HG03108 (cell line): ENCODE data around the gene SRGAP2C.
"Not testable (repeated sequence)": the region's sequence is repeated elsewhere in the genome, so short reads cannot be mapped to it uniquely, and the experiment has no call there.

Source experiments
- ATAC-seq: cut with Tn5 transposase; IDR thresholded peaks from one replicate; pipeline ENCODE4 v1.9.1; 2021; ENCODE audit warnings: moderate library complexity; ENCODE audit not compliant: unreplicated experiment

Gene SRGAP2C

GRCh38 chr1:121413821-121414220 lies 229.0 kb downstream of the SRGAP2C start:
- no peak for ATAC-seq

- ATAC-seq, result no peak
Observed at GRCh38 chr1:121414905-121415304, 230.1 kb downstream of the SRGAP2C start.

GRCh38 chr1:121417325-121417923 lies 232.6 kb downstream of the SRGAP2C start:
- ATAC-seq, result no peak

- ATAC-seq, result no peak
Observed at GRCh38 chr1:121418369-121419049, 233.7 kb downstream of the SRGAP2C start.

- not testable (repeated sequence) for ATAC-seq
Observed at GRCh38 chr1:121419050-121419615, 234.4 kb downstream of the SRGAP2C start.

GRCh38 chr1:121421490-121421889 lies 236.7 kb downstream of the SRGAP2C start:
- not testable (repeated sequence) for ATAC-seq

GRCh38 chr1:121423956-121424355 lies 239.2 kb downstream of the SRGAP2C start:
- not testable (repeated sequence) for ATAC-seq

- not testable (repeated sequence) for ATAC-seq
Observed at GRCh38 chr1:121433517-121433916, 248.7 kb downstream of the SRGAP2C start.

GRCh38 chr1:121438862-121439261 lies 254.1 kb downstream of the SRGAP2C start:
- ATAC-seq, result not testable (repeated sequence)

- no peak for ATAC-seq
Observed at GRCh38 chr1:121440993-121441392, 256.2 kb downstream of the SRGAP2C start.
